ENCODE measurements around the gene WWC2.

- TF ChIP-seq CTCF (IDR thresholded peaks at IDR 0.05) (no peak), CHD4 (IDR thresholded peaks at IDR 0.05; ENCODE audit: borderline replicate concordance) (no peak), SMC3 (IDR thresholded peaks at IDR 0.05) (no peak), PBX3 (IDR thresholded peaks at IDR 0.05) (no peak), SREBF2 (IDR thresholded peaks at IDR 0.05) (no peak), ZNF302 (CRISPR knock-in tag; IDR thresholded peaks at IDR 0.05) (no peak), JUN (IDR thresholded peaks at IDR 0.05) (no peak), ESRRA (IDR thresholded peaks at IDR 0.05; ENCODE audit: borderline replicate concordance, low read length) (no peak), CEBPB (IDR thresholded peaks at IDR 0.05) (no peak), ELK1 (IDR thresholded peaks at IDR 0.05; ENCODE audit: low read depth, low read length) (no peak), CHD2 (IDR thresholded peaks at IDR 0.05; ENCODE audit: low read length, partially characterized antibody) (no peak), POLR2A (IDR thresholded peaks at IDR 0.05; ENCODE audit: low read length) (no peak), FOSL2 (IDR thresholded peaks at IDR 0.05) (no peak), FOSL2 (CRISPR knock-in tag; IDR thresholded peaks at IDR 0.05) (no peak)
Measured at GRCh38 chr4:183080372-183081115, 18.5 kb upstream of the WWC2 start.

Data from A549 (cell line).